Adipose tissue (tissue), 3 donors: ENCODE data around the gene ZBTB16. TPM values are rescaled to one million over a fixed set of nuclear protein-coding genes. Genes with fewer than 3 reads are reported as not detected.

ENCODE experiments used
- H3K27ac ChIP-seq: one replicate; pipeline ENCODE4 v1.5.1; 2013; ENCODE audit warnings: low read depth, low read length
- WGBS, 3 donors: extraction: QIAGEN DNeasy Blood & Tissue Kit; methylation state at CpG; one replicate each; pipeline ENCODE4 v1.1.7; 2013; 5-methylcytosine and 5-hydroxymethylcytosine counted together
- polyA plus RNA-seq, 3 donors: library from polyadenylated mRNA; stranded (reverse); fragments of 200-250 nt; gene quantifications; one replicate each; pipeline ENCODE4 v1.2.3, GENCODE V29; 2013
- donor health status: healthy with polysubstance abuse.
- donor health status: Bipolar disorder and iron deficiency.
- donor health status: healthy.

ZBTB16 gene
- polyA plus RNA-seq, 3 donors: 30.4 to 68.2 (median 43.1) TPM

GRCh38 chr11:114180301-114181055 is 121.0 kb downstream of the ZBTB16 start:
- peak overlapping the region; percentile 40 for H3K27ac ChIP-seq
- 39 to 76% (median 68%) methylated on average over 7 of the region's 7 CpGs for WGBS, 3 donors

- WGBS, 3 donors: 71 to 94% (median 91%) methylated on average over 3 of the region's 3 CpGs
- H3K27ac ChIP-seq: no peak overlapping the region
Observed at GRCh38 chr11:114181195-114181594, 121.7 kb downstream of the ZBTB16 start.

DNA sequence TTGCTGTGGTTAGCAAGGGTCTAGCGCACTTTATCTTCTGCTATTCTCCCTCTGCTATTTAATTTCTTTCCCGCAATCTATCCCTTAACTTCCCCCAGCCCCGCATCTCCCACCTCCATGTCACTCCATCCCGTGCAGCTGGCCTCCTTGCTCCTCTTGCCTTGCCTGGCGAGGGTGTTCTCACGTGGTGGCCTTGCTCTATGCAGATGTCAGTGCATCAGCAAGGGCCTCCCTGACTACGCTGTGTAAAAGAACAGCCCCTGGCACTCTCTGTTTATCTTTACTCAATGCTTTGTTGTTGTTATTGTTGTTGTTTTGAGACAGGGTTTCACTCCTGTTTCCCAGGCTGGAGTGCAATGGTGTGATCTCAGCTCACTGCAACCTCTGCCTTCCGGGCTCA is 122.2 kb downstream of the ZBTB16 start:
- WGBS, 3 donors: 87 to 90% (median 88%) methylated on average over 8 of the region's 8 CpGs
- no peak overlapping the region for H3K27ac ChIP-seq

- 73 to 78% (median 76%) methylated on average over 11 of the region's 11 CpGs for WGBS, 3 donors
Observed at GRCh38 chr11:114182471-114183043, 123.0 kb downstream of the ZBTB16 start.

DNA sequence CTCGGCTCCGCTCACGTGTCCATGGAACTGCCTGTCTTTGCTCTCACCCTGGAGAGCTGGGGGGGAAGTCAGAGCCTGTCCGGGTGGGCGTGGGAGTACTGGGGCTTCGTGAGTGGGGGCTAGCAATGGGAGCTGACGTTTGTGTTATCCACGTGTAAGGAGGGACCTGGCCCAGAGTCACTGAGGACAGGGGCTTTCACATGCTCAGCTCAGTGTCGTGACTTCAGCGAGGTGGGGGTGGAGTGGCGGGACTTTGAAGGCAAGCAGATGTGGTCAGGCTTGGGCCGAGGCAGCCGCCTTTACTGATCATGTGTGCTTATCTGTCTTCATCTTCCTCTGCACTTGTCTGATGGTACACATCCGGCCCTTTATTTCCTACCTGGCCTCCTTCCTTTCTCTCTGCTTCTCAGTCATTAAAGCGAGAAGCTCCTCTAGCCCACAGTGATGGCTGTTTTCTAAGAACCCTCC is 123.6 kb downstream of the ZBTB16 start:
- H3K27ac ChIP-seq: no peak overlapping the region
- WGBS, 3 donors: 42 to 61% (median 43%) methylated on average over 15 of the region's 15 CpGs

More at GRCh38 chr11:114182471-114183043, 123.0 kb downstream of the ZBTB16 start:
- H3K27ac ChIP-seq: no peak overlapping the region

GRCh38 chr11:114185436-114185835 is 125.9 kb downstream of the ZBTB16 start:
- H3K27ac ChIP-seq: no peak overlapping the region
- WGBS, 3 donors: 62 to 98% (median 79%) methylated on average over 6 of the region's 6 CpGs

DNA sequence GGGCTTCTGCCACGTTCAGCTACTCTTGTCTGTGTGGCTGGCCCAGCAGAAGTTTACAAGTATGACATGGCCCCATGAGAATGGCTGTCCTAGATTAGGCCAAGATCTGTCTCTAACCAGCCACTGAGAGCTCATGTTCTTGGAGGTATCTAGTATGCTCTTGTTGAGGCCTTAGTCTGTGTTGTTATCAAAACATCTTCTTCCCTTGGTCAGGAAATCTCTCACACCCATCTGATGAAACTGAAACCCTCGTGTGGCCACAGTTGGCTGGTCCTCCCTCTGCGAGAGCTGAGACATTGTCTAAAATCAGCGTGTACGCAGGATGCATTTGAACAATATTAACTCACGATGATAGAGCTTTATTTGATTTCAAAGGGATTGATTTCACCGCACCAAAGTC is 127.7 kb downstream of the ZBTB16 start:
- no peak overlapping the region for H3K27ac ChIP-seq
- 82 to 88% (median 83%) methylated on average over 7 of the region's 7 CpGs for WGBS, 3 donors

GRCh38 chr11:114188851-114189570 is 129.5 kb downstream of the ZBTB16 start:
- WGBS, 3 donors: 92 to 95% (median 94%) methylated on average over 3 of the region's 3 CpGs
- no peak overlapping the region for H3K27ac ChIP-seq

- WGBS, 3 donors: 74 to 95% (median 94%) methylated on average over 4 of the region's 4 CpGs
- no peak overlapping the region for H3K27ac ChIP-seq
Observed at GRCh38 chr11:114190630-114191029, 131.1 kb downstream of the ZBTB16 start.

DNA sequence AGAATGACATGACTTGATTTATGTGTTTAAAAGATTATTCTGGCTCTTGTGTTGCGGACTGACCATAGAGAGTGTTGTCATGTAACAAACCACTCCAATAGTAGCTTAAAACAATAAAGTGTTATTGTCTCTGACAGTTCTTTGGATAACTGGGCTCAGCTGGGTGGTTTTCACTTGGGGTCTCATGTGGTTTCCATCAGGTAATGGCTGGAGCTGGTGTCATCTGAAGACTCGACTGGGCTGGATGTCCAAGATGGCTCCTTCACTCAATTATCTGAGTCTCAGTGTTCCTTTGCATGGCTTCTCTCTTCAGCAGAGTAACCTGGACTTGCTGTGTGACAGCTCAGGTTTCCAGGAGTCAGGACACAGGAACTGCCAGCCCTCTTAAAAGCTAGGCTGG is 132.4 kb downstream of the ZBTB16 start:
- 45 to 85% (median 79%) methylated on average over 2 of the region's 2 CpGs for WGBS, 3 donors
- no peak overlapping the region for H3K27ac ChIP-seq

DNA sequence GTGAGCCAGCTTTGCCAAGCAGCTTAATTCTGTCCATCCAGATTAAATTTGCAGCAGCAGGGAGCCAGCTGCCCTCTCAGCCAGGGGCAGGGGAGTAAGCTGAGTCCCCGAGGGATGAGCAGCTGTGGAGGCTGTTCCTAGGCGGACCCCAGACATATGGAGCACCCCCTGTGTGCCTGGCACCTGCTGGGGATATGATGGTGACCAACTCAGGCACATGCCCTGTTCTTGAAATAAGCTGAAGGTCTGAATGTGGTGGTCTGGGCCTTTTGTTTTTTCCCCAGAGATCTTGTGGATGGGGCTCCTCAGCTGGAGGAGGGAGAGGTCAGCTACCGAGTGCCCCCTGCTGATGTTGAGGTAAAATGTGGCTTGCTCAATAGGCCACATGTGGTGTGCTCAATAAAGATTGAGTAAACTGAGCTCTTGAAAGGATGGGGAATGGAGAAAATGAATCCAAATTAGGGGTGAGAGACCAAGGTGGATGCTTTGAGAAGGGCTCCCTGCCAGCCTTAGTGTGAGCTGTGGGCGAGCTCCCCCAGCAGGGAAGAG is 133.4 kb downstream of the ZBTB16 start:
- WGBS, 3 donors: 80 to 91% (median 85%) methylated on average over 4 of the region's 4 CpGs

GRCh38 chr11:114193730-114194679 is 134.5 kb downstream of the ZBTB16 start:
- WGBS, 3 donors: 74 to 83% (median 78%) methylated on average over 10 of the region's 10 CpGs
- no peak overlapping the region for H3K27ac ChIP-seq

More for the DNA sequence above, 133.4 kb downstream of the ZBTB16 start:
- H3K27ac ChIP-seq: no peak overlapping the region

DNA sequence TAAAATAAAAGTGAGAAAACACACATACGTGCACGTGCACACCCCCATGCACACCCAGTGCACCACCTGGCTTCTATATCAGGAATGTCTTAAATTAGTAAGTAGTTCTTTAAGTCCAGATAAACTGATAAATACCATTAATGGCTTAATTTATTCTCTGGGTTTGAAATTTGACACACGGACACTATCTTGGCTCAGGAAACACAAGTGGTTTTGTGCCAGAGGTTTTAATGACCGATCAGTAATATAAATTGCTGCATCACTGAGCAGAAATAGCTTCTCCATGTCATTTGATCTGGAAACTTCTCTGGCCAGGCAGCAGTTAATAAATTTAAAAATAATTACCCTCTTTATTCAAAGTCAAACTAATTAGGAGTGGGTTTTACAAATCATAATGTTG is 135.2 kb downstream of the ZBTB16 start:
- H3K27ac ChIP-seq: no peak overlapping the region
- WGBS, 3 donors: 33 to 61% (median 57%) methylated on average over 4 of the region's 4 CpGs

DNA sequence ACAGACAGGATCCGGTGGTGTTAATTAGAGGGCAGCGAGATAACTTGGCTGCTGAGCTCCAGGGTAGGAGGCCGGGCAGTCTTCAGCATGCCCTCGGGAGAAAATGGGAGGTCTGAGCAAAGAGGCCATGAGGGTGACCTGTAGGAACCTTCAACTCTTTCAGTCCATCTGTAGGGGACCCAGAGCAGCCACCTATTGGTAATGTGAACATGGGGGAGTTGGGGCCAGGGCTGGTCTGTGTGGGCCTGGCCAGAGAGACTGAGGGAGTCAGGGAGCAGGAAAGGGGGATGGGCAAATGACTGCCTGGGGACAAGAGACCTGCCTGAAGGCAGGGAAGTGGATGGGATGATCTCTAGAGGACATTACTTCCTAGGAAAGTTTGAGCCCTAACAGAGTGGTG is 135.6 kb downstream of the ZBTB16 start:
- no peak overlapping the region for H3K27ac ChIP-seq
- 67 to 82% (median 82%) methylated on average over 4 of the region's 4 CpGs for WGBS, 3 donors

- WGBS, 3 donors: 91 to 97% (median 94%) methylated on average over 5 of the region's 5 CpGs
- no peak overlapping the region for H3K27ac ChIP-seq
Observed at GRCh38 chr11:114195981-114196731, 136.6 kb downstream of the ZBTB16 start.

DNA sequence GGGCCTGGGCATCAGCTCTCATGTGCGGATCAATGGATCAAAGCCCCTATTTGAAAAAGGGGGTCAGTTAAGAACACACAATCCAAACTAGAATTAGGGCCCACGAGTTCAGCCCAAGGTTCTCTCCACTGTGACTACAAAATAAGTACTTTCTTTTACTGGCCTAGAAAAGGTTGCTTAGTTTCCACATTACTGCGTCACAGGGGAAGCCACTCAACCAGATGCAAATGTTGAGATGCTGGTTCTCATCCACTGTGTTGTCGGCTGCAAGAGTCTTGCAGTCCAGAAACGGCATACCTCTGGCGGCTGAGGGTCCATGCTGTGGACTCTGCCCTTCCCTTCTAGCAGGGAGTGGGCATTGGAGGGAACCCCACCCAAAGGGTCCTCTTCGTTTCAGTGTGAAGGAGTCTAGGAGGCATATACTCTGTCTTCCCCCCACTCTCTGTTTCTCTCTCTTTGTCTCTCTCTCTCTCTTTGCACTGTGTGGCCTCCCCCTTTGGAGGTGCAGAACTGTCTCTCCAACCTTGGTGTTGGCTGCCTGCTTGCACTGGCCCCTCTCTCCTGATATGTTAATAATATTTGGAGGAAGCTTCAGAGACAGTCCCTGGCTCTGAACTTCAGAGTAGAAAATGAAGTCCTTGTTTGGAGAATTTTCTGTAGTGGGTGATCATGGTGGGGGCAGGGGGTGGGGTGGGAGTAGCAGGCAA is 137.6 kb downstream of the ZBTB16 start:
- no peak overlapping the region for H3K27ac ChIP-seq
- 70 to 88% (median 72%) methylated on average over 7 of the region's 7 CpGs for WGBS, 3 donors
